Osteoblast (primary cell): ENCODE results near the gene COX6A1. TPM values are rescaled to one million over a fixed set of nuclear protein-coding genes. Genes with fewer than 3 reads are reported as not detected.
"Not testable (repeated sequence)": the region's sequence is repeated elsewhere in the genome, so short reads cannot be mapped to it uniquely, and the experiment has no call there.

Source experiments
- DNase-seq: peaks from one replicate; pipeline ENCODE4 v3.0.0; 2011; ENCODE audit warnings: low spot score, mixed read lengths; ENCODE audit not compliant: insufficient read length; ENCODE audit errors: missing footprints
- H2AFZ ChIP-seq: 2 replicates; pipeline ENCODE4 v1.6.0; 2011; ENCODE audit warnings: mild to moderate bottlenecking, low read length
- H3K27ac ChIP-seq: 2 replicates; pipeline ENCODE4 v1.5.1; 2011; ENCODE audit warnings: mild to moderate bottlenecking, low read depth, low read length, moderate library complexity
- H3K27me3 ChIP-seq: 2 replicates; pipeline ENCODE4 v1.6.0; 2012; ENCODE audit warnings: mild to moderate bottlenecking, control low read depth, inconsistent platforms, low read length, moderate library complexity; ENCODE audit not compliant: insufficient read depth
- H3K36me3 ChIP-seq: 2 replicates; pipeline ENCODE4 v1.5.1; 2011; ENCODE audit warnings: mild to moderate bottlenecking, low read length, control low read depth, moderate library complexity; ENCODE audit not compliant: insufficient read depth
- H3K4me1 ChIP-seq: 2 replicates; pipeline ENCODE4 v1.5.1; 2011; ENCODE audit warnings: mild to moderate bottlenecking, low read length, control low read depth, moderate library complexity; ENCODE audit not compliant: insufficient read depth
- H3K4me2 ChIP-seq: 2 replicates; pipeline ENCODE4 v1.6.0; 2011; ENCODE audit warnings: mild to moderate bottlenecking, low read length; ENCODE audit not compliant: insufficient read depth
- H3K4me3 ChIP-seq: fragments of 200-600 bp; sonication (generic); 3 replicates; pipeline ENCODE4 v1.5.1; 2012; ENCODE audit warnings: mild to moderate bottlenecking, low read length, inconsistent platforms; ENCODE audit not compliant: insufficient read depth
- H3K79me2 ChIP-seq: 2 replicates; pipeline ENCODE4 v1.6.0; 2012; ENCODE audit warnings: mild to moderate bottlenecking, low read length, control low read depth, inconsistent platforms; ENCODE audit not compliant: insufficient read depth
- H3K9me3 ChIP-seq: 2 replicates; pipeline ENCODE4 v1.5.1; 2011; ENCODE audit warnings: low read depth, low read length, control low read depth
- H4K20me1 ChIP-seq: 2 replicates; pipeline ENCODE4 v1.6.0; 2012; ENCODE audit warnings: mild to moderate bottlenecking, low read length, control low read depth; ENCODE audit not compliant: insufficient read depth
- total RNA-seq: library from RNA; depleted of rRNA; stranded (reverse); fragments of >200 nt; gene quantifications from 2 replicates; pipeline ENCODE4 v1.2.3, GENCODE V29; 2012
- TF ChIP-seq, protein P1 (sequence below): IDR thresholded peaks from 2 replicates; pipeline ENCODE4 v1.5.1; 2011; ENCODE audit warnings: mild to moderate bottlenecking, low read depth, low read length, moderate library complexity; ENCODE audit errors: extremely low read depth

Gene COX6A1
- total RNA-seq, 1 donor, result 256 TPM

DNA sequence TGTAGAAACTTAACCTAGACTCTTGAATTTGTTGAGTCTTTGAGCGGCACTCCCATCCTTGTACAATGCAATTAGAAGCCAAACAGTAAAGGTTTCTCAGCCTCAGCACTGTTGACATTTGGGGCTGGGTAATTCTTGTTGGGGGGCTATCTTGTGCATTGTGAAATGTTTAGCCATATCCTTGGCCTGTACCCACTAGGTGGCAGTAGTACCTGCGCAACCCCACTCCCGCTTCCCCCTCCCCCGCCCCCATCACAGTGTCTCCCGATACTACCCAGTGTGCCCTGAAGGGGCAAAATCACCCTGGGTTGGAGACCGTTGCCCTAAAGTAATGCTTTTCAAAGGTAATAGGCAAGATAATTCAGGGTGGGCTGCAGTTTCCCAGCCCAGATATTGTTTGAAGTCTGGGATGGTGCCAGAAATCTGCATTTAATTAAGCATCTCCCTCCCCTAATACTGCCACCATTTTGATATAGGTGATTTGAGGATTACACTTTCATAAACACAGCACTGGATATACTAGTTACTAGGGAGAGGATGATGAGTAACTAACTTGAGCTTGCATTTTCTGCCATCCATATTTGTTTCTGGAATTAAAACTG is 1.8 kb downstream of the COX6A1 start:
- peaks cover 60% of the 10 kb centered on the region for H3K79me2 ChIP-seq
- no peak overlapping the region for H2AFZ ChIP-seq
- TF ChIP-seq, protein P1, sequence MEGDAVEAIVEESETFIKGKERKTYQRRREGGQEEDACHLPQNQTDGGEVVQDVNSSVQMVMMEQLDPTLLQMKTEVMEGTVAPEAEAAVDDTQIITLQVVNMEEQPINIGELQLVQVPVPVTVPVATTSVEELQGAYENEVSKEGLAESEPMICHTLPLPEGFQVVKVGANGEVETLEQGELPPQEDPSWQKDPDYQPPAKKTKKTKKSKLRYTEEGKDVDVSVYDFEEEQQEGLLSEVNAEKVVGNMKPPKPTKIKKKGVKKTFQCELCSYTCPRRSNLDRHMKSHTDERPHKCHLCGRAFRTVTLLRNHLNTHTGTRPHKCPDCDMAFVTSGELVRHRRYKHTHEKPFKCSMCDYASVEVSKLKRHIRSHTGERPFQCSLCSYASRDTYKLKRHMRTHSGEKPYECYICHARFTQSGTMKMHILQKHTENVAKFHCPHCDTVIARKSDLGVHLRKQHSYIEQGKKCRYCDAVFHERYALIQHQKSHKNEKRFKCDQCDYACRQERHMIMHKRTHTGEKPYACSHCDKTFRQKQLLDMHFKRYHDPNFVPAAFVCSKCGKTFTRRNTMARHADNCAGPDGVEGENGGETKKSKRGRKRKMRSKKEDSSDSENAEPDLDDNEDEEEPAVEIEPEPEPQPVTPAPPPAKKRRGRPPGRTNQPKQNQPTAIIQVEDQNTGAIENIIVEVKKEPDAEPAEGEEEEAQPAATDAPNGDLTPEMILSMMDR, result peak; percentile 49
- H3K27ac ChIP-seq, result no peak overlapping the region
- peak; percentile 89 for DNase-seq
- H3K4me3 ChIP-seq, result peak overlapping the region; percentile 20
- peaks cover 35% of the 10 kb centered on the region for H3K36me3 ChIP-seq
- peak overlapping the region; percentile 98 for H3K4me2 ChIP-seq
- peaks cover 14% of the 10 kb centered on the region for H3K4me1 ChIP-seq
- no peaks in the 10 kb centered on the region for H3K9me3 ChIP-seq
- H4K20me1 ChIP-seq, result peaks cover 15% of the 10 kb centered on the region
- no peaks in the 10 kb centered on the region for H3K27me3 ChIP-seq

DNA sequence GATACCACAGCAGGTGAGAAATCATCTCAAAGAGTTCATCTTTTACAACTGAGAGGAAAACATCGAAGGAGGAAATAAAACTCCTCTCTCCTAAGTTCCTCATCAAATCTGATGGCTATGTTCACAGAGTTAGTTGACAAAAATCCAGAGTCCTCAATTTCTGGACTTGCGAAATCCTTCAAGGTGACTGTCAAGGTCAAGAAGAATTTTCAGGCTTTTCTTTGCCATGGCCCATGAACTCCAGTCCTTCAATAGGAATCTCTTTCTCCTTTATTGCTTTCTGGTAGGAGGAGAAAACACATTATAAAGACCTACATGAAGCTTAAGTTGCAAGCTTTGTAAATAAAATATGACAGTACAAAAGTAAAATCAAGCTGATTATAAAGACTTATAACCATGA is 6.8 kb downstream of the COX6A1 start:
- Histone ChIP-seq H3K4me1 (peaks cover 18% of the 10 kb centered on the region), H3K4me3 (no peak overlapping the region), H3K27me3 (no peaks in the 10 kb centered on the region), H3K79me2 (peaks cover 84% of the 10 kb centered on the region), H2AFZ (no peak overlapping the region), H3K27ac (no peak overlapping the region), H4K20me1 (peaks cover 15% of the 10 kb centered on the region), H3K36me3 (peaks cover 37% of the 10 kb centered on the region), H3K9me3 (no peaks in the 10 kb centered on the region), H3K4me2 (peak overlapping the region; percentile 79)
- DNase-seq, result no peak
- TF ChIP-seq, protein P1, result no peak

DNA sequence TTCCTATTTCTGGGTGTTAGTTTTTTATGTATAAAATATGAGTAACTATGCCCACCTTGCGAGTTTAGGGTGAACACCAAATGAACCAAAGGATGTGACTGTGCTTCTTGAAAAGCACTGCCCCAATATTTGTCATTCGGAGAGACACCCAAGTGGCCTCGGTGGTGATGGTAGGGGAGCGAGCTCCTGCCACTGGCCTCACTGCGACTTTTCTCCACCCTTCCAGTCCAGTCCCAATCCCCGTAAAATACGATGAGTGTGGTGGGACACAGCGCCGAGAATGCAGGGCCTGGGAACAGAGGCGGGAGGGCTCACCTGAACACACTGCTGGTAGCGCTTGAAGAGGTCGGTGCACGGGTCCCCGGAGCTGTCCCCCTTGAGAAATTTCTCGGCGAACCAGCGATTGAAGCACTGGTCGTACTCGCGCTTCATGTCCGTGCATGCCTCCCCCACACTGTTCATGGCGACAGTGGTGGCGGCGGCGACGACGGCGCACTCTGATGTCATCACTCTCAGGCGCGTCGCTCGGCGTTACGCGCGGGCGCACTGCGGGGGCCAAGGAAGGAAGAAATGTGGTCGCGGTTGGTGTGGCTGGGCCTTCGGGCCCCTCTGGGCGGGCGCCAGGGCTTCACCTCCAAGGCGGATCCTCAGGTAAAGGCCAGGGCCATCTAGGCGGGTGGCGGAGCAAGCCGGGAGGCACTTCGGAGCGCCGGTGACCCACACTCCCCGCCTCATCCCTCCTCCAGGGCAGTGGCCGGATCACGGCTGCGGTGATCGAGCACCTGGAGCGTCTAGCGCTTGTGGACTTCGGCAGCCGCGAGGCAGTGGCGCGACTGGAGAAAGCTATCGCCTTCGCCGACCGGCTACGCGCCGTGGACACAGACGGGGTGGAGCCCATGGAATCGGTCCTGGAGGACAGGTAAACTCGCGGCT is 8.3 kb downstream of the COX6A1 start, which contains the start of the genes GATC and TRIAP1:
GATC (plus strand) TSS at position 534 of the 933 bp plus-strand sequence; CDS start at position 571, 37 bp downstream.
TRIAP1 (minus strand) TSS at position 474 of the 933 bp plus-strand sequence; CDS start at position 462, 12 bp downstream.
- TF ChIP-seq, protein P1, result no peak
- peak; percentile 95 for DNase-seq
- Histone ChIP-seq H3K27me3 (no peaks in the 10 kb centered on the region), H4K20me1 (peaks cover 5% of the 10 kb centered on the region), H3K9me3 (no peaks in the 10 kb centered on the region), H3K79me2 (peaks cover 78% of the 10 kb centered on the region), H2AFZ (peak within 1 kb of the TSS; percentile 99), H3K27ac (peak within 1 kb of the TSS; percentile 80), H3K4me3 (peak within 1 kb of the TSS; percentile 91), H3K36me3 (peaks cover 32% of the 10 kb centered on the region), H3K4me2 (peak within 1 kb of the TSS; percentile 79), H3K4me1 (peaks cover 14% of the 10 kb centered on the region)

DNA sequence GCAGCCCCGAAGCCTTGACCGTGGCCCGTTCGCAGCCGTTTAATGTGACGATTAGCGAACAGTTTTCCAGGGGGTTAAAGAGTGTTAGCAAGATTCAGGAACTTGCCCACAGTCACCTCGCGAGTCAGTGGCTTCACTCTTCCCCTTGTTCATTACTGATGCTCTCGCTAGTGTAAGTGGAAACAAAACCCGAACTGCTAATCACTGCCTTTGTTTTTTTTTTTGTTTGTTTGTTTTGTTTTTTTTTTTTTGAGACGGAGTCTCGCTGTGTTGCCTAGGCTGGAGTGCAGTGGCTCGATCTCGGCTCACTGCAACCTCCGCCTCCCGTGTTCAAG is 8.9 kb downstream of the COX6A1 start:
- not testable (repeated sequence) for H3K27me3 ChIP-seq, H3K9me3 ChIP-seq, H4K20me1 ChIP-seq, DNase-seq
- Histone ChIP-seq H2AFZ (peak overlapping the region; percentile 99), H3K36me3 (peaks cover 35% of the 10 kb centered on the region), H3K4me1 (peaks cover 14% of the 10 kb centered on the region), H3K4me3 (peak overlapping the region; percentile 91), H3K27ac (peak overlapping the region; percentile 80), H3K4me2 (peak overlapping the region; percentile 79), H3K79me2 (peaks cover 77% of the 10 kb centered on the region)
